Amygdala (tissue), 56 donors: ENCODE data around the gene LDB1.

ENCODE experiments used
- DNase-seq, 56 donors: peaks; one replicate each; lab custom pipeline; 2025; lab: John Stamatoyannopoulos, UW

Gene LDB1

GRCh38 chr10:102139281-102140110 lies 19.3 kb upstream of the LDB1 start:
- DNase-seq, result no peak

GRCh38 chr10:102135956-102136526 lies 15.9 kb upstream of the LDB1 start:
- DNase-seq, result no peak

- DNase-seq, result no peak
Observed at GRCh38 chr10:102134416-102134815, 14.2 kb upstream of the LDB1 start.

GRCh38 chr10:102133373-102134195 lies 13.4 kb upstream of the LDB1 start:
- DNase-seq, result peak in 51 of 56 donors; percentile 20 to 84 (median 67)

GRCh38 chr10:102132563-102133372 lies 12.6 kb upstream of the LDB1 start, which contains the start of gene PPRC1:
TSS of gene PPRC1 (plus strand) at chr10:102133040. CDS start at chr10:102133069, 29 bp downstream.
- DNase-seq, result peak; percentile 73 to 99 (median 98)

GRCh38 chr10:102132193-102132562 lies 12.0 kb upstream of the LDB1 start:
- no peak for DNase-seq

- DNase-seq, result no peak
Observed at GRCh38 chr10:102131286-102132170, 11.4 kb upstream of the LDB1 start.

GRCh38 chr10:102123223-102123622 lies 3.1 kb upstream of the LDB1 start:
- no peak for DNase-seq

- DNase-seq, result no peak
Observed at GRCh38 chr10:102122450-102122849, 2.3 kb upstream of the LDB1 start.

GRCh38 chr10:102121739-102122372 lies 1.7 kb upstream of the LDB1 start:
- DNase-seq, result peak in 3 of 56 donors; percentile 5 to 49 (median 35)

GRCh38 chr10:102120991-102121738 lies 997 bp upstream of the LDB1 start:
- DNase-seq, result peak in 45 of 56 donors; percentile 17 to 71 (median 45)

GRCh38 chr10:102119417-102120141 lies 589 bp downstream of the LDB1 start:
- peak in 39 of 56 donors; percentile 12 to 56 (median 36) for DNase-seq

GRCh38 chr10:102118867-102119266 lies 1.3 kb downstream of the LDB1 start:
- peak in 29 of 56 donors; percentile 8 to 51 (median 25) for DNase-seq

GRCh38 chr10:102117391-102118159 lies 2.6 kb downstream of the LDB1 start:
- peak in 55 of 56 donors; percentile 45 to 92 (median 83) for DNase-seq

- no peak for DNase-seq
Observed at GRCh38 chr10:102116656-102117055, 3.5 kb downstream of the LDB1 start.

- DNase-seq, result no peak
Observed at GRCh38 chr10:102115775-102116174, 4.4 kb downstream of the LDB1 start.
